ENCODE measurements around the gene ETV4. TPM values are rescaled to one million over a fixed set of nuclear protein-coding genes. Genes with fewer than 3 reads are reported as not detected.

ETV4 gene
- total and polyA plus RNA-seq, 2 donors (not counting 1 experiment from before 2014, with no cell fraction given), result not detected

DNA sequence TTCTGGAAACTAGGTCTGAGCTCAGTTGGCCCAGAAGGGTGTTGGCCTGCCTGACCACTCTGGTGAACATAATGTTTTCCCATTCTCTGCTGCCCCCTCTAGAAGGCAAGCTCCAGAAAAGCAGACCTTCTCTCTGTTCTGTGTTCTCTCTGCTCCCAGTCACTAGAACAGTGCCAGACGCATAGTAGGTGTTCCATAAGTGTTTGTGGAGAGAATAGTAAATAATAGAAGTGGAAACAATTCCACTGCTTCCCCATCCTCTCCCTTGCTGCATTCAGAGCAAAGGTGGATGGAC, 32.2 kb upstream of the ETV4 start:
- peak overlapping the region; percentile 89 for H3K27ac Mint-ChIP-seq
- peak overlapping the region; percentile 49 for H3K4me3 Mint-ChIP-seq
- WGBS (ENCODE audit: insufficient coverage), result no CpG with 5 or more reads among the region's 1 CpG
- TF ChIP-seq EZH2 (IDR thresholded peaks at IDR 0.05; ENCODE audit: borderline replicate concordance, insufficient read depth, low read depth, low read length, poor library complexity, severe bottlenecking), result no peak
- TF ChIP-seq, protein P1, sequence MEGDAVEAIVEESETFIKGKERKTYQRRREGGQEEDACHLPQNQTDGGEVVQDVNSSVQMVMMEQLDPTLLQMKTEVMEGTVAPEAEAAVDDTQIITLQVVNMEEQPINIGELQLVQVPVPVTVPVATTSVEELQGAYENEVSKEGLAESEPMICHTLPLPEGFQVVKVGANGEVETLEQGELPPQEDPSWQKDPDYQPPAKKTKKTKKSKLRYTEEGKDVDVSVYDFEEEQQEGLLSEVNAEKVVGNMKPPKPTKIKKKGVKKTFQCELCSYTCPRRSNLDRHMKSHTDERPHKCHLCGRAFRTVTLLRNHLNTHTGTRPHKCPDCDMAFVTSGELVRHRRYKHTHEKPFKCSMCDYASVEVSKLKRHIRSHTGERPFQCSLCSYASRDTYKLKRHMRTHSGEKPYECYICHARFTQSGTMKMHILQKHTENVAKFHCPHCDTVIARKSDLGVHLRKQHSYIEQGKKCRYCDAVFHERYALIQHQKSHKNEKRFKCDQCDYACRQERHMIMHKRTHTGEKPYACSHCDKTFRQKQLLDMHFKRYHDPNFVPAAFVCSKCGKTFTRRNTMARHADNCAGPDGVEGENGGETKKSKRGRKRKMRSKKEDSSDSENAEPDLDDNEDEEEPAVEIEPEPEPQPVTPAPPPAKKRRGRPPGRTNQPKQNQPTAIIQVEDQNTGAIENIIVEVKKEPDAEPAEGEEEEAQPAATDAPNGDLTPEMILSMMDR (IDR thresholded peaks at IDR 0.05), result no peak
- H3K27me3 Mint-ChIP-seq, result peaks cover 9% of the 10 kb centered on the region
- Histone ChIP-seq H2AFZ (ENCODE audit: insufficient read depth, low read depth, low read length, poor library complexity, severe bottlenecking) (peak overlapping the region; percentile 47), H4K20me1 (ENCODE audit: control insufficient read depth, insufficient read depth, low read length, poor library complexity, severe bottlenecking) (no peaks in the 10 kb centered on the region), H3K4me2 (replicated peaks; ENCODE audit: low read depth, low read length, poor library complexity, severe bottlenecking) (peak overlapping the region; percentile 60), H3K4me1 (ENCODE audit: control insufficient read depth in 2 of 2, insufficient read depth in 2 of 2, low read length in 2 of 2) (peaks cover 22 to 25% of the 10 kb centered on the region in 2 donors), H3K27ac (ENCODE audit: low read length in 2 of 2) (peak overlapping the region; percentile 25 to 41), H3K4me3 (ENCODE audit: control extremely low read depth in 1 of 5, extremely low read depth in 1 of 5, insufficient read depth in 1 of 5, low read depth in 2 of 5, low read length in 4 of 5) (peak overlapping the region in 2 of 5 experiments; percentile 7 to 12), H3K9ac (ENCODE audit: low read length) (peak overlapping the region; percentile 42), H3K27me3 (replicated peaks in 1 of 4; ENCODE audit: control extremely low read depth in 1 of 4, control insufficient read depth in 3 of 4, insufficient read depth in 4 of 4, low read length in 3 of 4) (peaks cover 0 to 15% (median 0%) of the 10 kb centered on the region in 4 experiments), H3K79me2 (ENCODE audit: control insufficient read depth, insufficient read depth, low read length) (no peaks in the 10 kb centered on the region), H3K9me3 (ENCODE audit: control extremely low read depth in 1 of 3, control insufficient read depth in 2 of 3, insufficient read depth in 1 of 3, low read length in 2 of 3) (no peaks in the 10 kb centered on the region), H3K36me3 (replicated peaks in 1 of 2; ENCODE audit: control extremely low read depth in 1 of 2, control insufficient read depth in 1 of 2, extremely low read depth in 1 of 2, insufficient read depth in 2 of 2, low read length in 1 of 2) (no peaks in the 10 kb centered on the region)
- H3K9me3 Mint-ChIP-seq (ENCODE audit: insufficient read depth), result no peaks in the 10 kb centered on the region
- CTCF ChIA-PET, result interaction anchor here (0.6 to 9.1 kb wide), 12 partner anchors 13 to 311 kb away, joined by 3 to 153 read pairs (median 5); partner anchors contain the start of gene SOST
- peaks cover 29% of the 10 kb centered on the region for H3K4me1 Mint-ChIP-seq
- no peak for DNase-seq
- POLR2A ChIA-PET, result interaction anchor here (0.6 to 1.1 kb wide), 4 partner anchors 16 to 488 kb away, joined by 3 to 4 read pairs (median 4); partner anchors contain the start of gene LSM12
- no peak for ATAC-seq (ENCODE audit: low read depth)
- intact Hi-C loops (cut with micrococcal nuclease), result loop anchor here (10.0 kb wide), 1 partner anchor 184 kb away; the partner anchor contains the start of gene ARL4D

DNA sequence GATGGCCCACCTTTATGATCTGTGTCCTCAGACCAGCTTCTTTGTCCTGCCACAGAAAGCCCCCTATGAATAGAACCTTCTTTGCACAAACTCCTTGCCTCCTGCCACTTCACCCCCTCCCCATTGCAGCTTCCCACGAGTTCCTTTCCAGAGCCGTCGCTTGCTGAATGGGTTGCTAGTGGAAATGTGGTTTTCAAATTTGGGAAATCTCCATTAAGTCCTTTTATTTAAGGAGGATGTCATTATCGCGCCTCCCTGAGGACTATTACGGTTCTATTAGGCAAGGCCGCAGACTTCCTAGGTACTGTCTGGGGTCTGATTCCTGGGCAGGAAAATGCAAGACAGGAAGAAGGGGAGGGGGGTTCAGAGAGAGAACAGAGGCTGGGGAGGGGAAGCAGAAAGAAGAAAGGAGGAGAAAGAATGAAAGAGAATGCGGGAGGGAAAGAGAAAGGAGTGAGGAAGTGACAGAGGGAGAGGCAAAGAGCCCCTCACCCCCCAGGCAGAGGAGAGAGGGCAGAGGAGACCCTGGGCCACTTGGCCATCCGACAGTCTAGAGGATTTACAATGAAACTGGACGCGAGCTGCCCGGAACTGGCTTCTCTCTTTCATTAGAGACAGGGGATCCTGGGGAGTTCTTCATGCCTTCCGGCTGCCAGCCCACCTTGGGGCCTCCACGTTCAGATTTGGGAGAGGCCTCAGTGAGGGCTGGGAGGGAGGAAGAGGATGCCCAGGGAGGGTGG, 31.7 kb upstream of the ETV4 start:
- peaks cover 9% of the 10 kb centered on the region for H3K27me3 Mint-ChIP-seq
- peak overlapping the region; percentile 6 for H3K27ac Mint-ChIP-seq

More for the DNA sequence above, 31.7 kb upstream of the ETV4 start:
- no peaks in the 10 kb centered on the region for H3K9me3 ChIP-seq (ENCODE audit: control extremely low read depth in 1 of 3, control insufficient read depth in 2 of 3, insufficient read depth in 1 of 3, low read length in 2 of 3)
- ChIA-PET CTCF (interaction anchor here (0.5 to 9.1 kb wide), 25 partner anchors 9 to 311 kb away, joined by 3 to 153 read pairs (median 4); partner anchors contain the start of genes CD300LG and SOST), POLR2A (interaction anchor here (1.1 to 1.3 kb wide), 2 partner anchors 16 to 96 kb away, joined by 3 to 4 read pairs; no protein-coding TSS in a partner anchor)
- peaks cover 22 to 25% of the 10 kb centered on the region in 2 donors for H3K4me1 ChIP-seq (ENCODE audit: control insufficient read depth in 2 of 2, insufficient read depth in 2 of 2, low read length in 2 of 2)
- H3K27me3 ChIP-seq (replicated peaks in 1 of 4; ENCODE audit: control extremely low read depth in 1 of 4, control insufficient read depth in 3 of 4, insufficient read depth in 4 of 4, low read length in 3 of 4), result peaks cover 0 to 15% (median 0%) of the 10 kb centered on the region in 4 experiments
- H3K4me3 Mint-ChIP-seq, result no peak overlapping the region
- no peak for ATAC-seq (ENCODE audit: low read depth)
- no peaks in the 10 kb centered on the region for H3K36me3 ChIP-seq (replicated peaks in 1 of 2; ENCODE audit: control extremely low read depth in 1 of 2, control insufficient read depth in 1 of 2, extremely low read depth in 1 of 2, insufficient read depth in 2 of 2, low read length in 1 of 2)
- no peaks in the 10 kb centered on the region for H3K79me2 ChIP-seq (ENCODE audit: control insufficient read depth, insufficient read depth, low read length)
- H3K4me1 Mint-ChIP-seq, result peaks cover 29% of the 10 kb centered on the region
- no peak overlapping the region for H2AFZ ChIP-seq (ENCODE audit: insufficient read depth, low read depth, low read length, poor library complexity, severe bottlenecking)
- H3K4me2 ChIP-seq (replicated peaks; ENCODE audit: low read depth, low read length, poor library complexity, severe bottlenecking), result peak overlapping the region; percentile 60
- 87% methylated on average over 10 of the region's 14 CpGs for WGBS (ENCODE audit: insufficient coverage)
- no peaks in the 10 kb centered on the region for H4K20me1 ChIP-seq (ENCODE audit: control insufficient read depth, insufficient read depth, low read length, poor library complexity, severe bottlenecking)
- H3K9me3 Mint-ChIP-seq (ENCODE audit: insufficient read depth), result no peaks in the 10 kb centered on the region
- DNase-seq, result no peak
- no peak overlapping the region for H3K4me3 ChIP-seq (ENCODE audit: control extremely low read depth in 1 of 5, extremely low read depth in 1 of 5, insufficient read depth in 1 of 5, low read depth in 2 of 5, low read length in 4 of 5)
- intact Hi-C loops (cut with micrococcal nuclease), result loop anchor here (10.0 kb wide), 1 partner anchor 183 kb away; the partner anchor contains the start of gene ARL4D
- peak overlapping the region; percentile 42 for H3K9ac ChIP-seq (ENCODE audit: low read length)
- no peak for TF ChIP-seq EZH2 (IDR thresholded peaks at IDR 0.05; ENCODE audit: borderline replicate concordance, insufficient read depth, low read depth, low read length, poor library complexity, severe bottlenecking)
- TF ChIP-seq, protein P1 (IDR thresholded peaks at IDR 0.05), result no peak
- peak overlapping the region; percentile 25 to 41 for H3K27ac ChIP-seq (ENCODE audit: low read length in 2 of 2)
